Left lobe of liver (tissue), 2 donors: ENCODE data around the gene PANK1. TPM values are rescaled to one million over a fixed set of nuclear protein-coding genes. Genes with fewer than 3 reads are reported as not detected.

Experiments
- ATAC-seq: fragments of 200-7000 bp; cut with Tn5 transposase; one replicate; pipeline ENCODE4 v1.9.1; 2020; ENCODE audit warnings: mild to moderate bottlenecking, moderate library complexity
- DNase-seq: peaks from one replicate; pipeline ENCODE4 v3.0.0-alpha.2; 2020; ENCODE audit warnings: low spot score
- total RNA-seq: library from RNA; stranded (reverse); gene quantifications from one replicate; pipeline ENCODE4 v1.2.1, GENCODE V29; 2021
- donor health status: DM: no; HTN: no; CAD: no; lungs with moderate emphysema.
- donor health status: DM: no; HTN: yes; CAD: no.

Gene PANK1
- total RNA-seq, 1 donor from 2014 or later: 48.9 TPM

DNA sequence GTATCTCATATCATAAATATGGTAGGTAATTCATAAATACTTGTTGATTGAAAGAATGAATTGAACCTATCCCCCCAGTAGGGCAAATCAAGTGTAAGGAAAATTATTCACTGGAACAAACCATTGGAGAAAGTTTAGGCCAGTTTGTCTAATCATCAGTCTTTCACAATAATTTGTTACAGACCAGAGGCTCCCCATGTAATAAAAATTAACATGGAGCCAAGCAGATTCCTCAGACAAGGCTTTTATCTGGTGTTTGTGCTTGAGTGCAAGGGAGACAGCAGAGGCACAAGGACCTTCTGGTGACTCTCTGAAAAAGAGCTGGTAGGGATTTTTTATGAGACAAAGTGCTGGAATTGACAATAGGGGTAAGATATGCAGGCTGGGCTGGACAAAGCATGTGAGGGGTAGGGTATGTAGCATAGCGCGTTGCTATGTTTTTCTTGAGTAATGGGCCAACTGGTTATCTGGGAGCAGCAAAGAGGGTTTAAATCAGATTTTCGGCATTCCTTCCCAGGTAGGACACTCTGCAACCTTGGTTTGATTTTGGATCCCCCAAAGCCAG is 7.8 kb upstream of the PANK1 start:
- no peak for ATAC-seq
- DNase-seq: no peak

DNA sequence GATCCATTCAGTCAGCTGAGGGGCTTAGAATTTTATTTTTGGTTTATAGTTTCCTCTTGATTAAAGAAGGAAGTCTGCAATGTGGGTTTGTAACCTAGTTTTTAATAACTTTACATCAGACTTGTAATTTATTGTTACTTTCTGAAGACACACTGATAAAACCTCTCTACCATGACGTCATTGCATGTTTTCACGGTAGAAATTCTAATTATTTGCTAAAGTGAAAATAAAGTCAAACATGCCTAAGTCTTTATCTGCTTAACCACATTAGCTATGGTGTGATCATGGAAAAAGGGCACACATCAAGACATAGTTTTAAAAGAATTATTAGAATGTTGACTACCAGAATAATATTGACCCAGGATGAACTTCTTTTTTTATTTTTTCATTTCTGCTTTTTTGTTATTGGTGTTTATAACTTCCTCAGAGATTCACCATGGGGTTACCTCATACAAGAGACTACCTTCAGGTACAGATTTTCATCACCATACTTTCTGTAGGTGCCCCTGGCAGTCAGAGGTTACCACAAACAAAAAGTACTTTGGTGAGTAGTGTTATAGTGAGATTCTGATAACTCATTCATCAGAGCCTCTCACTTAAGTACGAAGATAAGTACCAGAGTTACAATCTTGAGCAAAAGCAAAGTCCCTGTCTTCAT is 7.0 kb upstream of the PANK1 start:
- no peak for ATAC-seq

DNA sequence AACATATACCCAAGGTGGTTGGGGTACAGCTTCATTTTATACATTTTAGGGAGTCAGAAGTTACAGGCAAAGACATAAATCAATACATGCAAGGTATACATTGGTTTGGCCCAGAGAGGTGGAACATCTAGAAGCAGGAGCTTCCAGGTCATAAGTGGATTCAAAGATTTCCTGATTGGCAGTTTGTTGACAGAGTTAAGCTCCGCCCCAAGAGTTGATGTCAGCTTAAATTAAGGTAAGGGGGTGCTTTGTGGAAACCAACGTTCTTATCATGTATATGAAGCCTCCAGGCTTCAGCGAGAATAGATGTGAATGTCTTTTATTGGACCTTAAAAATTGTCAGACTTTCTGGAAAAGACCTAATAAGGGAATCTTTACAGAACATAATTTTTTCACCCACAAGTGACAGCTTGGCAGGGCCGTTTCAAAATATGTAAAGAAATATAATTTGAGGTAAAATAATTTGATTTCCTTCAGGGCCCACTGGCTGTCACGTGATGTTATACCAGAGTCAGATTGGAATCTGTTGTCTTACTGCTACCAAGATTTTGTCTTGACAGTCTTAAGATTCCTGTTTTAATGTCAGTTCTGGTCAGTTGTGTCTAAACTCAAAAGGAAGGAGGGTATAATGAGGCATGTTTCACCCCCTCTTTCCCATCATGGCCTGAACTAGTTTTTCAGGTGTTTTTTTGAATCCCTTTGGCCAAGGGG is 6.3 kb upstream of the PANK1 start:
- ATAC-seq: no peak
- no peak for DNase-seq

More for the DNA sequence above, 7.0 kb upstream of the PANK1 start:
- no peak for DNase-seq

DNA sequence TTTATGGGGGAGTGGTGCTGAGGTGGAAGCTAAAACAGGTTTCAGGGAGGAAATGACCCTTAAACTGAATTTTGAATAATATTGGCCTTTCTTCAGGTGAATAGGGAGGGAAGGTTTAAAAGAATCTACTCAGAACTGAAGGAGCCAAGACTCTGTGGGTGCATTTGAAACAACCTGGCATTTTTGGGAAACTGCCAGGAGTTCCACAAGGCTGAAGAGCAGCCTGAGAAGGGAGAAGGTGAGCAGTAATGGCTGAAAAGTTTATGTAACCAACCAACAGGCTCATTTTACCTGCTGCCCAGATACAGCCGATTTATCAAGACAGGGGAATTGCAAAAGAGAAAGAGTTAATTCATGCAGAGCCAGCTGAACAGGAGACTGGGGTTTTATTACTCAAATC is 4.0 kb upstream of the PANK1 start:
- no peak for ATAC-seq
- no peak for DNase-seq

DNA sequence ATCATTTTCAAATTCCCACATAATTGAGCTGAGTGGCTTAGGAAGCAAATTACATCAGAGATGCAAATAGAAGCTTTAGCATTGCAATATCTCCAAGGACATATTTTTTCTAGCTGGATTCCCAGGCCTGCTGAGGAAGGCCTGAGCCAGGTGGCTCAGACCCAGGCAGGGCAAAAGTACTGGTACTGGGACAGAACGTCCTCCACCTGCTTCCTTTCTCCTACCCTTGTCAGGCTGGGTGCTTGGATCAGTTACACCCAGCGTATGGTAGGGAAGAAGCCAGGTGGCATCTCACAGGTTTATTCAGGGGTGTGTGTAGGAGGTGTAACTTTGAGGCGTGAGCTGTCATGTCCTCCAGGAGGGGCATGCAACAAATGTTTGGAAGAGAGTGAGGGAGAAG is 3.0 kb upstream of the PANK1 start:
- ATAC-seq (no peak), DNase-seq (peak; percentile 59)

DNA sequence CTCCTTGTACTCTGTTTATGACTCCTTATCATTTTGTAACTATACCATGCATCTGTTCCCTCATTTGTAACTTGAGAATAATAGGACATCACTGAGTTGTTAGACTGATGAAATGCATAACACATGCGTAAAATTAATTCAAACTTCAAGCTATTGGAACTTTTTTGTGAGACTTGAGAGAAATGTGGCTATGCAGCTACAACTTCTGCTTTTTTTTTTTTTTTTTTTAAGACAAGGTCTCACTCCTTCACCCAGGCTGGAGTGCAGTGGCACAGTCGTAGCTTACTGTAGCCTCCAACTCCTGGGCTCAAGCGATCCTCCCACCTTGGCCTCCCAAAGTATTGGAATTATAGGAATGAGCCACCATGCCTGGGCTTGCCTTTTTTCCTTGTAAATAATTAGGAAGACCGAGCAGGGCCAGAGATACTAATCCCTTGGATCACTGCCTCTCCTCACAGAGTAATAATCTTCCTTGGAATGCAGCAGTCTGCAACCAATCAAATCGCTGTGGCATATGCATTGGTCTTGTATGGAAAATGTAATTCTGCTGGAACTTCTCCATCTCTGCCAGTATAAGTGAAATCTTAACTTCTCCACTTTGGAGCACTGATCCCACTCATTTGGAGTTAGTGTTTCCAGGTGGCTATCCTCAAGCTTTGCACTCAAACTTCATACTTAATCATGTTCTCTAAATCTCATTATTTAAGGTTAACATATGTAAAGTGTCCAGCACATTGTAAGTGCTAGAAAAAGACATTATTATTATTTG is 2.0 kb upstream of the PANK1 start:
- ATAC-seq (no peak), DNase-seq (no peak)

DNA sequence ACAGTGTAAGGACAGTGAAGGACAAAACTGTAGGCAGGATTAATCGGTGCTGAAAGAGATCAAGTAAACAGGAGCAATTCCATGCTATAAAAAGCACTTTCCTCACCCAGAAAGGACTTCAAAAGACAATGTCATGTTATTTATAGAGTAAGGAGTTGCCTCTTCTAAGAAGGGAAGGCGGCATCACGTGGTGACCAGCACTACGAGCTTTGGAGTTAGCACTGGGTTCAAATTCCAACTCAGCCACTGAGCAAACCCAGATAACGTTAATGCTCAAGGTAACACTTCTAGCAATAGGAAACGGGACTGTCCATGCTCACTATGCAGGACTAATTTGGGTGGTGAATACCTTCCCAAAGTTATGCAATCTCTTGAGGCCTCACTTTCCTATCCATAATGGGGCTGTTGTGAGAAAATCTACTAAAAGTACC is 715 bp upstream of the PANK1 start:
- DNase-seq (peak; percentile 84), ATAC-seq (peak; percentile 28)

DNA sequence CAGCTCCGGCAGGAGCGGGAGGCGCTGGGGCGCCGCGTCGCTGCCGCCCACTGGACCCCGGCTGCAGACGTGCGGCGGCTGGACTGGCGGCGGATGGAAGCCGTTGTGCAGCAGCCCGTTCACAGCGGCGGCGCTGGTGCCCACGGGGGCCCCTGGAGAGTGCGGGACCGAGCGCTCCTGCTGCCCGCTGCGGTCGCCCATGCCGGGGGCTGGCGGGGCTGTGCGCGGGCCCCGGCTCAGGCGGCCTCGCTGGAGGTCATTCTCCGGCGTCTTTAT is 413 bp downstream of the PANK1 start:
- peak; percentile 55 for DNase-seq
- peak; percentile 42 for ATAC-seq

DNA sequence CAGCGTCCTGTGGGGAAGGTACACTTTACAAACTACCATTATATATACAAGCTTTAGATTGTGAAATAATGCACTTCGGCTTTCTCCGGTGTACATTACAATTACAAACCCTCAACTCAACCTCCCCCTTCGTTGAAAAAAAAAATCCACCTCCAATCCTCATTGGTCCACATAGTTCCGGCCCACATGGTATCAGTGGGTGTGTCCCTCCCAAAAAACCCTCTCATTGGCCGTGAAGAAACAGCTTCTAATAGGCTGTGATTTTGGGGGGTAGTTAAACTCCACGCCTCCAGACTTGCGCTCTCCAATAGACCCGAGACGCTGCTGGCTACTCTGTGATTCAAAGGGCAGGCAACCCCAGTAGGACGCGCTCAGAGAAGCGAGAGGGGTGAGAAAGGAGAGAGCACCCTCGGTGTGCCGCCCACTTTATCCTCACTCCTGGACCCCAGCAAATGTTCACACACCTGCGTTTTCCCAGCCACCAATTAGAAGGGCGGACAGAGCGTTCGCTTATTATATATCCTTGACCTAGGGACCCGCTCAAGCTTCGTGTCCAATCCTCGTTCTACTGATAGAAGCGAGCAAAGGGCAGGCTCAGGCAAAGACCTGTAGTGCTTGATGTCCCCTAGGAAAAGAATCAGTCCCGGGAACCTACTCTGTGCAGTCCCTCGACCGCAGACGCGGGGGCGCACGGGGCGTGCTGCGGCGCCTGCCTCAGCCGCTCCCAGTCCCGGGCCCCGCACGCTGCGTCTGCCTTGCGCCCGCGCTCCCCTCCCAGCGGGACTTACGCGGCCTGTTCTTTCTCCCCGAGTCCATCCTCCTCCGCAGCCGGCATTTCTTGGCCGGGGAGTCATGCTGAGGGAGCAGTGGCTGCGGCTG is 991 bp downstream of the PANK1 start:
- peak; percentile 78 for ATAC-seq
- DNase-seq: peak; percentile 95

DNA sequence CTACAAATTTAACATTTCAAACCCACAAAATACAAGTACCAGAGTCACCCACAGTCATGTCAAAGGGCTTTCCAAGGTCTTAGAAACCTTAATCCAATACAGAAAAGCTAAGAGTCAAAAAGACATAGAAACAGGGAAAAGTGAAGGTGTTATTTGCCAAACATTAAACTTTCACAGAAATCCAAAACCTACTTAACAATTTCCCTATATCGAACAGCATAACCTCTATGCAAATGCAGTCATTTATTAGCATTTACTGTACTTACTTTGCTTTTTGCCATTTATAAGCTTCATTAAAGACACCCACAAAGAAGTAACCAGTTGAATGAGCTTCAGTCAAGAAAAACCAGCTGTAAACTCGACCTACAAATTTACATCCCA is 1.6 kb downstream of the PANK1 start:
- DNase-seq (no peak), ATAC-seq (no peak)

DNA sequence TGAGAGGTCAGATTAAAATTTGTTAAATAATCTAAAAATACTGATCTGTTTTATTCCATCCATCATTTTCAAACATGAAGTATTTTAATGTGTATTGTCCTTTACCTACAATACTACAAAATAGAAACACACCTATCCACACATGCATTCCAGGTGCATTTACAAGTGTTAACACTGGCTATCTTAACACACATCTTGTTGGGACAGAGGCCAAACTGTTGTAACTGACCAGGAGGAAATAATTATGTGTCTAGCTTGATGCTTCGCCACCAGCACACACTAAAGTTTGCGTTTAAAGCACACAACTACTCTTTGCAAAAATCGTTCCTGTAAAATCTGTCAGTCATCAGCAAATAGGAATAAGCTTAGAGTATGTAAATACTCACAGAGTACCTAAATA is 2.8 kb downstream of the PANK1 start:
- no peak for DNase-seq
- no peak for ATAC-seq

DNA sequence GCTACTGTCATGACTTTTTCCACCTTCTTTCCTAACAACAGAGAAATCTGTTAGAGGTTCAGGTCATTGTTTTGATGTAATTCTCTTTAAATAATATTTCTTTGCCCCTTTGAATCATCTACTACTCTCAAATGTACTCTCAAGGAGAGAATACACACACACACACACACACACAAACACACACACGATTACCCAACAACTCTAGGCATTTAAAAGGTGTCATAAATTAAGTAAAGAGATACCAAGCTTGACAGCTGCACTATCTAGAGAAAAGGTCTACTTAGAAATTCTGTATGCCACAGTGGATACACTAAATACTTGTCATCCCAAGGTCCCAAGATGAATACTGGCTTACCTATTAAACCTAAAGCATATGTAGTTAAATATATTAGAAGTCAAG is 4.8 kb downstream of the PANK1 start:
- no peak for ATAC-seq

DNA sequence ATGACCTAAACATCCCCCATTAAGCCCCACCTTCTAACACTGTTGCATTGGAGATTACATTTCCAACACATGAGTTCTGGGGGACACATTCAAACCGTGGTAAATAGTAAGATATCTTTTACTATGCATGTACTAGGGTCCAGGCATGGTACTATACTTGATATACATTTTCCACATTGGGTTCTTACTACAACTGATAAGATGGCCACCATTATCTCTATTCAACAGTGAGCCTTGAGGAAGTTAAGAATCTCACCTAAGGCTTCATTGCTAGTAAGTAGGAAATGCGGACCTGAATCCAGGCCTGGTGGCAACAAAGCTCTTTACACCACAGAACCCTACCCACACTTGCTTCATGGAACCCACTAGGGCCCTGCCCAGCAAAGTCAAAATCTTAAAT is 5.7 kb downstream of the PANK1 start:
- no peak for ATAC-seq

More for the DNA sequence above, 4.8 kb downstream of the PANK1 start:
- no peak for DNase-seq

DNA sequence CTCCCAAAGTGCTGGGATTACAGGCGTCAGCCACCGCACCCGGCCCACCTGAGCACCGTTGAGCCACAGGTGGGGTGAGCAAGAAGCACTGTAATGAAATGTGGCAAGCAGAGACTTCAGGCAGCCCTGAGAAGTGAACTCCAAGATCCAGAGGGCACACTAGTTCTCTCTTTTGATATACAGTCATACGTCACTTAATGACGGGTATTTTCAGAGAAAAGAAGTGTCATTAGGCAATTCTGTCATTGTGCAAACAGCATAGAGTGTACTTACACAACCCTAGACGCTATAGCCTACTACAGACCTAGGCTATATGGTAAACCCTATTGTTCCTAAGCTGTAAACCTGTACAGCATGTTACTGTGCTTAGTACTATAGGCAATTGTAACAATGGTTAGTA is 7.9 kb downstream of the PANK1 start:
- DNase-seq: no peak

More for the DNA sequence above, 5.7 kb downstream of the PANK1 start:
- no peak for DNase-seq

DNA sequence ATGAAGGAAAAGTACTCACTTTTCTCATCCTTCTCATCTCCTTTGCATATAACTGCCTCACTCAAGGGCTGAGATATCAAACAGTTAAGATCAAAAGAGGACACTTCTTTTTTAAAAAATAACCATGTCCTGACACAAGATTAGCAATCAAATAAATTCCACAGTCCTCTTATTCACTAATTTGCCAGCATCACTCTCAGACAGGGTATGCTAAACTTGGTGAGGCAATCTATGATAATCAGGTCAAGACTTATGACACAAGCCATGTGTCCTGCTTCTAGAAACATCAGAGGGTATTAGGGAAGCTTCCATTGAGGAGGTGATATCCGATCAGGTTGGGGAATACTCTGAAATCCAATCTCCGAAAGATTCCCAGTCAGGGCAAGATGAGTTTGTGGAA is 10.4 kb downstream of the PANK1 start:
- ATAC-seq: no peak
- no peak for DNase-seq

More for the DNA sequence above, 7.9 kb downstream of the PANK1 start:
- no peak for ATAC-seq

DNA sequence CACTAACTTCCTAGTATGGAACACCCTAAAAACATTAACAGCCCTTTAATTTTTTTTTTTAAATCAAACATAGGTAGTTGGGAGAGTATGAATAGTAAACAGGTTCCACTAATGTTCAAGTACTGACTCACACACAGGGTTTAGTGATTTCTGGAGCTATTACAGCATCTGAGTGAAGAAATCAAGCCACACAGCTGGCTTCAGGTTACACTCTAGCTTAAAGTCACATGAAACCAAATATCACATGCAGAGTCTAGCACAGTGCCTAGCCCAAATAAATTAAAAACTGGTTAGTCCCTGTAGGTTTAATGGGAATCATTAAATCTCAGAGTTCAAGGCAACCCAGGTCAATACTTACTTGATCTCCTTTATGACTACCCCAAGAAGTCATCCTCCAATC is 11.6 kb downstream of the PANK1 start:
- ATAC-seq: peak; percentile 79
- no peak for DNase-seq

DNA sequence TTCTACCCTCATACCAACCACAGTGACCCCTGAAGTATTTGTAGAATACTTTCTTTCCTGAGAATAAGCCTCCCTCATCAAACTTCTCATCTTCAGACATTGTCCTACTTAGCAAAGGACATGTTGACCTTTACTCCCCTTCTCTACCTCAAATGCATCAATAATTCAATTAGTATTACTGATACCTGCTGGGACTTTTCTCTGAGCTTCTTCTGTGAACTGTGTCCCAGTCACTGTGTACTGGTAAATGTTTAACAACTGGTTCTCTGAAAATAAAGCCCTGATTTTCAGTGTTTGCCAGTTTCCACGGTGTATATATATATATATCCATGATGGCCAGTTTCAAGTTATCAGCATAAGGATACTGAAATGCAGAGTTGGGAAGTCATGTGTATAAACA is 12.2 kb downstream of the PANK1 start:
- peak; percentile 69 for ATAC-seq
- no peak for DNase-seq

DNA sequence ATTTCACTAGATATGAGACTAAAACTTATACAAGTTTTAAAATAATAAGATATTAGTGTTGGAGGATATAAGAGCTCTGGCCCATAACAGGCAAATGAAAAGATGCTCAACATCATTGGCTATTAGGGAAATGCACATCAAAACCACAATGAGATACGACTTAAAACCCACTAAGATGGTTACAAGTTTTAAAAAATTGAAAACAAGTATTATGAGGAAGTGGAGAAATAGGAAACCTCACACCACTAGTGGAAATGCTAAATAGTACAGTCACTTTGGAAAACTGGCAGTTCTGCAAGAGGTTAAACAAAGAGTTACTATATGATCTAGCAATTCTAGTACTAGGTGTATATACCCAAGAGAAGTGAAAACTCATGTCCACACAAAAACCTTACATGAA is 17.2 kb downstream of the PANK1 start:
- DNase-seq: no peak
- ATAC-seq: no peak

DNA sequence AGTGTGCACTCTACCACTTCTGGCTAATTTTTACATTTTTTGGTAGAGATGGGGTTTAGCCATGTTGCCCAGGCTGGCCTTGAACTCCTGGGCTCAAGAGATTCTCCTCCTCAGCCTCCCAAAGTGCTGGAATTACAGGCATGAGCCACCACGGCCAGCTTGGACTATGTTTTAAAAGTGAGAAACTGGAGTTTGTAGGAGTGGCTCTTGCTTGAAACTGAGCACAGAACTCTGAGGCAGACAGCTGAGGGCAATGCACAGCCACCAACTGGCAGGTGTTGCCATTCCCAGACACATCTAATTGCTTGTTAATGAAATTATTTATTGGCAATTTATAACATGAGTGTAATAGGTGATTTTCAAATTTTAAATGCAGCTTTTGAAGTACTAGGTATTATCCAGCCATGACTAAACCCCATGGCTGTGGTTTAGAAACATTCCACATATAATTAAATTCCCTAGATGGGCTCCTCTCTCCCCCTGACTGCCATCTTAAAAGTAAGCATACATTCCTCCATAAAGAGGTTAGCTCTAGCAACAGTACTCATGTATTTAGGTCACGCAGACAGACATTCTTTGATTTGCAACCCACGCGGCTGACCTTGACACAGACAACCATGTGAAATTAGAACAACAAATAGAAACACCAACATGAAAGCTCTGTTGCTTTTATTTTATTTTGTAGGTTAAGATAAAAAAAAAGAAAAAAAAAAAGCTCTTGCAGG is 19.8 kb downstream of the PANK1 start:
- peak; percentile 59 for ATAC-seq
- no peak for DNase-seq

DNA sequence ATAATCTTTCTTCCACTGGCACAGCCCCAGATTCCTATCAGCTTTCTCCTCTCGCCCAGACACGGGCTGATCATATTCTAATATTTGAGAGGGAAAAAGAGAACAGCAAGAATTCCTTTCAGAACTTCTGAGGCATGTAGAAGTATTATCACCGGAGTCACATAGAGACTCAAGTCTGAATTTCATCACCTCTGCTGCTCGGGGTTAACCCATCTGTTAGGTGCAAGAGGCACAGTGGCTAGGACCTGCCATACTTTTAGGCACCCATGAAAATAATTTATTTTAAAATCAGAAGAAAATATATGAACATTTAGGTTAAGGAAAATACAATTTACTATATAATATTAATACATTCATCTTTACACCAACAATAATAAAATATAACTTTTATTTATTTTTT is 21.0 kb downstream of the PANK1 start:
- DNase-seq (no peak), ATAC-seq (peak; percentile 33)
